Fibroblast of upper back skin (primary cell): ENCODE results near the gene IPMK.
A peak's percentile ranks its signal among the peaks of the same experiment; 100 is the strongest.

Experiments used
- DNase-seq: peaks from one replicate; pipeline ENCODE4 v3.0.0-alpha.2; 2013

IPMK gene

GRCh38 chr10:58267713-58268453 lies at the start of gene IPMK:
Gene IPMK (minus strand): TSS chr10:58267894. CDS start chr10:58267611, 283 bp downstream.
- peak; percentile 86 for DNase-seq

- DNase-seq, result no peak
Observed at GRCh38 chr10:58316874-58317273, 49.2 kb upstream of the IPMK start.

- peak; percentile 14 for DNase-seq
Observed at GRCh38 chr10:58311026-58311425, 43.3 kb upstream of the IPMK start.

GRCh38 chr10:58307676-58308075 lies 40.0 kb upstream of the IPMK start:
- DNase-seq, result no peak

GRCh38 chr10:58305821-58306220 lies 38.1 kb upstream of the IPMK start:
- no peak for DNase-seq

GRCh38 chr10:58304099-58304633 lies 36.5 kb upstream of the IPMK start:
- no peak for DNase-seq

- DNase-seq, result no peak
Observed at GRCh38 chr10:58302254-58302653, 34.6 kb upstream of the IPMK start.

- DNase-seq, result no peak
Observed at GRCh38 chr10:58300676-58301075, 33.0 kb upstream of the IPMK start.

- DNase-seq, result peak; percentile 54
Observed at GRCh38 chr10:58299580-58299979, 31.9 kb upstream of the IPMK start.

GRCh38 chr10:58293989-58294388 lies 26.3 kb upstream of the IPMK start:
- DNase-seq, result no peak

- DNase-seq, result peak; percentile 62
Observed at GRCh38 chr10:58291538-58292174, 24.0 kb upstream of the IPMK start.

- no peak for DNase-seq
Observed at GRCh38 chr10:58282615-58283014, 14.9 kb upstream of the IPMK start.

GRCh38 chr10:58281092-58281752 lies 13.5 kb upstream of the IPMK start:
- no peak for DNase-seq

- DNase-seq, result peak; percentile 53
Observed at GRCh38 chr10:58280477-58280876, 12.8 kb upstream of the IPMK start.

GRCh38 chr10:58278962-58279307 lies 11.2 kb upstream of the IPMK start:
- no peak for DNase-seq

- no peak for DNase-seq
Observed at GRCh38 chr10:58278274-58278961, 10.7 kb upstream of the IPMK start.

- DNase-seq, result peak; percentile 34
Observed at GRCh38 chr10:58275908-58276307, 8.2 kb upstream of the IPMK start.

- DNase-seq, result no peak
Observed at GRCh38 chr10:58275261-58275660, 7.6 kb upstream of the IPMK start.

GRCh38 chr10:58269782-58270290 lies 2.1 kb upstream of the IPMK start:
- DNase-seq, result no peak

- peak; percentile 100 for DNase-seq
Observed at GRCh38 chr10:58268946-58269781, 1.5 kb upstream of the IPMK start, which contains the start of gene CISD1. Gene CISD1 (plus strand): TSS chr10:58269162. CDS start chr10:58269274, 112 bp downstream.

- DNase-seq, result no peak
Observed at GRCh38 chr10:58268454-58268945, 806 bp upstream of the IPMK start.
